Measurements from ENCODE around the gene HEYL.
A peak's percentile ranks its signal among the peaks of the same experiment; 100 is the strongest.
"Not testable (repeated sequence)": the region's sequence is repeated elsewhere in the genome, so short reads cannot be mapped to it uniquely, and the experiment has no call there.

The HEYL gene

DNA sequence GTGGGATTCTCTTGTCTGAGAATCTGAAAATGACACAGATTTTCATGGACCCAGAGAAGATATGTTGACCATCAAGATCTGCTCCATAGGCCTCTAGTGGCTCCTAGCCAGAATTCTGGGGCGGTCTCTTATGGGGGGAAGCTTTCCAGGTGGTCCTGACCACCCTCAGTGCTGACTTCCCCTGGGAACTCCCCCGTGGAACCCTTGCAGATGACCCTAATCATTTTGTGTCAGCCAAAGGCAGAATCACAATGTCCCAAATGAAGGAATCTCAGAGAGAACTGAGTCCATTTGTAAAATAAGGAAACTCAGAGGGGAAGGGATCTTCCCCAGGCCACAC, 3.6 kb downstream of the HEYL start:
- no peak for DNase-seq

- DNase-seq = peak; percentile 21
Observed at GRCh38 chr1:39635205-39635870, 4.1 kb downstream of the HEYL start.

- DNase-seq = no peak
Observed at GRCh38 chr1:39633422-39633821, 6.0 kb downstream of the HEYL start.

- DNase-seq = peak; percentile 59
Observed at GRCh38 chr1:39632682-39633417, 6.6 kb downstream of the HEYL start.

DNA sequence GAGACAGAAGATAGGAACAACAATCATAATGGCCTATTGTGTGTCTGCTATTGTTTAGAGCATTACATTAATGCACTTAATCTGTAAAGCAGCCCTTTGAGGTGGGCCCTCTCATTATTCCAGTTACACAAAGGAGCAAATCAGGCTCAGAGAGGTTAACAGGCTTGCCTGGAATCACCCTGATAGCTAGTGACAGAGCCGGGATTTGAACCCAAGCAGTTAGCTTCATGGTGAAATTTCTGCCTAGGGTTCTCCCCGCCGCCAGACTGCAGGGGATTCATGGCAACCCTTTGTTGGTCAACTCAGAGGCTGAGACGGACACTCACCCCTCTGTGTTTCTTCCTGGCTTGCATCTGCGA, 7.1 kb downstream of the HEYL start:
- DNase-seq = no peak

DNA sequence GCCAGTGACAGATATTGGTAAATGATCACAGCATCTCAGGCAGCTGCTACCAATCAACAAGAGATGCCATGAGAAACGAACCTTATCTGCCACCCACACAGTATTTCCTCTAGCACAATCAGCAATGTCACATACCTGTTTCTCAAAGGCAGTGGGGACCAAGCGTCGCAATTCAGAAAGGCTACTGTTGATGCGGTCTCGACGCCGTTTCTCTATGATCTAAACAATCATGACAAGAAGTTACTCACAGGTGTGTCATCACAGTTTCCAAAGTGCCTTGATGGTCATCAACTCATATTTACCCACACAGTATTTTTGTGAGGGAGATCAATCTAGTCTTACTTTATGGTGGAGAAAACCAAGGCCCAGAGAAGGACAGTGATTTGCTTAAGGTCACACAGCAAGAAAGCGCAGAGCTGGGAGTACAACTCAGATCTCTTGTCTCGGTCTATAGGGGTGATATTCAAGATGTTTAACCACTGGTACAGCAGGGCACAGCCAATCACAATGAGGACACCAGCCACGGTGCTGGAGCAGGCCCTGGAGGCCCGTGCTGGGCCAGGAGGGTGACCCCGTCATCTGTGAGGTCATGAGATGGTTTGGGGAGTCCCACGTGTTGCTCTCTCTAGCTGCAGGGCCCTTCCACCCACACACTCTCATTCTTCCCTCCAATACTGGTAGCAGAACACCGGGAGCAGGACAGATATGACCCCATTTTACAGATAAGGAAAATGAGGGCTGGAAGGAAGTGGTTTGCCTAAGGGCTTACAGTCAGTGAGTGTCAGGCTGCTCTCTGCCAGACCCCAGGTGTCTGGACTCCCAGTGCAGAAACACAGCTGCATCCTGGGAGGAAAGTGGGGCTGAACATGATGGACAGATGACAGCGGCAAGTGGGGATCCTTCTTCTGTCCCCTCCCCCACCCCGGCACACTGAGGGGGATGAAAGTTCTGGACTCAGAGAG, 7.8 kb downstream of the HEYL start:
- DNase-seq = no peak

GRCh38 chr1:39628807-39629350, 10.6 kb downstream of the HEYL start:
- DNase-seq = no peak

- no peak for DNase-seq
Observed at GRCh38 chr1:39626646-39627045, 12.8 kb downstream of the HEYL start.

DNA sequence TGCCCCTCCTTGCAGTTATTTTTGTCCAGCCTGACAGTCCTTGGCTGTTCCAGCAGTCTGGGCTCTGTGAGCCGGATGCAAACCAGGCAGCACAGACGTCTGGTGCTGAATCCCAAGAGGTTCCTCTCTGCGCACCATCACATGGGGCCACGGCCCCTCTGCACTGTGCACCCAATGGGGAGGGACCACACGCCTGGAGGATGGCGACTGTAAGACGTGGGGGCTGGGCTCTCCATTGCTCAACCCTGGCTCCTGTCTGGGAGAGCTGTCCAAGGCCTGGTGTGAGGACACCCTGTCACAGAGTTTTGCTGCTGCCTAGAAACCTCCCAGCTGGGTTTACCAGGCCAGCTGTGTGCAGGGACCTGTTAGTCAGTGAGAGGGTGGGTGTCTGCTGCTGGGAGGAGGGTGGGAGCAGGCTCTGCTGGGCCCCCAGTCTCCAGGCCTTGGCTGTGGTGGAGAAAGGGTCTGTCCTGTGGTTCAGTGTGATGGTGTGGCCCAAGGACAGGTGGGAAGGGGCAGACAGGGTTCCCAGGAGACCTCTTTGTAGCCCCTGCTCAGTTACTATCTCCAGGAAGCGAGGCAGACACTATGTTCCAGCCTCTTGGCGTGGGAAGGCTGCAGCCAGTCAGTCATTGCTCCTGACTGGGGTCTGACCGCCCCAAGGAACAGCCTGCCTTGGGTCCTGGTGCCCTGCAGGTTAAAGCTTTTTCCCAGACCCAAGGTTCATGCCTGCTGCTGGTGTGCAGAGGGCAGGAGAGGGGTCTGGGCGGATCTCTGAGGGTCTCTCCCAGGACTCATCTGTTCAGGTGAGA, 13.8 kb downstream of the HEYL start:
- DNase-seq = peak; percentile 53

DNA sequence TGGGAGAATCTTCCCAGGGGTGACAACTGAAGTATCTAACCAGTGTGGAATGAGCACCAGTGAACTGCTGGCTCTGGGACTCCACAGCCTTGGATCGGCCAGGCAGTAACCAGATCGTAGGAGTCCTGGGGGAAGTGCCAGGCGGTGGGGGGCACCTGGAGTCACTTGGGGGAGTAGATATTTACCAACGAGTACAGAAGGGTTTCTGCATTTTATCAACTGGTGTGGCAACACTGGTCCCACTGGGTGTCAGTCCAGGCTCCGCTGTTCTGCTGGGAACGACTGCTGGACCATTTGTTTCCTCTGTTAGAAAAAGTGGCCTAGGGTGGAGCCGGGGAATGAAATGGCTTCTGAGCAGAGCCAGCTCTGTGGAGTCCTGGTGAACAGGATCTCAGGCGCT, 14.4 kb downstream of the HEYL start:
- DNase-seq = no peak

GRCh38 chr1:39623053-39623452, 16.4 kb downstream of the HEYL start:
- DNase-seq = no peak

DNA sequence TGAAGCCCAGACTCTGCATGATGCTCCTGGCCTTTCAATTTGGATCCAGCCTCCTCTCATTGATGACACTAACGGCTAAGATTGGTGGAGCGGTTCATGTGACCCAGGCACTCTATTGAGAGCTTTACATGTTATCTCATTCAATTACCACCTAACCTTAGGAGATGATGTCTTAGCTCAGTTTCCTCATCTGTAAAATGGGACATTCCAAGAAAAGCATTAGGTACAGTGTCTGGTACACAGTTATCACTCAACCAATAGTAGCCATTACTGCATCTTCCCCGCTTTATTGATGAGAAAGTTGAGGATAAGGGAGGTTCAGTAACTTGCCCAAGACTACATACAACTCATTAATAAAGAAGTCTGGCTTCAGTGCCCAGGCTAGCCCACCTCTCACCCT, 17.0 kb downstream of the HEYL start:
- DNase-seq = no peak

- peak; percentile 13 for DNase-seq
Observed at GRCh38 chr1:39620659-39621165, 18.7 kb downstream of the HEYL start.

DNA sequence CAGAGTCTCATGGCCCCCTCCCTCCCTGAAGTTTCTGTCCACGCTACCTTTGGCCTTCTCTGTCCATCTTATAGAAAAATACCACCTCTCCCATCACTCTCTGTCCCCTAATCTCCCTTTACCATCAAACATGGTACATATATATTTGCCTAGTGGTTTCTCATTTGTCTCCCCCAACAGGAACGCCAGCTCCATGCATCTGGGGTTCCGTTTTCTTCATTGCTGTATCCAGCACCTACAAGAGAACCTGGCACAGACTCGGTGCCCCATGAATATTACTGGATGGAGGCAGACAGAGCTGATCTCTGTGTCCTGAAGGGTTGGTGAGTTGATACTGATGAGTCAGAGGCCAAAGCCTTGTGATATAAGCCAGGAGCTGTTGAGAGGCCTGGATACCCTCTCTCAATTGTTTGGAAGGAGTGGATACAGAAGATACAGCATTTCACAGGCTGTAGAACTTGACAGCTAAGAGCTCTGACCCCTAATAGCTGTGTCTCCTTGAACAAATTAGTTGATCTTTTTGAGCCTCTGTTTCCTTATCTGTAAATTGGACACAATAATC, 21.9 kb downstream of the HEYL start:
- DNase-seq = no peak

DNA sequence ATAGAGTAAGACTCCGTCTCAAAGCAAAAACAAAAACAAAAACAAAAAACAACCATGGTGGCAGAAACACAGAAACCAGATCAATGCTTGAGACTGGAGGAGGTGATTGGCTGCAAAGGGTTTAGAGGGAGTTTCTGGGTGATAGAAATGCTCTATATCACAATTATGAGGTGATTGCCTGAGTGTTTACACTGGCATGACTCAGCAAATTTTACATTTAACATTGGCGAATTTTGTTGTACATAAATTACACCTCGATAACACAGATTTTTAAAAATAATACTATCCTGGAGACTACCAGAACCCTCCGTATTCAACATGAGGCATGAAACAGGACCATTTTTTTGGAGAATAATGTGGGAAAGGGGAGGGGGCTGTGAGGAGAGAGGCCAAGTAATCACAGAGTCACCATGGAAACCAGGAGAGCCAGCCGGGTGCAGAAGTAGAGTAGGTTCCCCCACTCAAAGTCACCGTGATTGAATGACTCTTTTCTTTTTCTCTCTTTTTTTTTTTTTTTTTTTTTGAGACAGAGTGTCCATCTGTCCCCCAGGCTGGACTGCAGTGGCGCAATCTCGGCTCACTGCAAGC, 24.3 kb downstream of the HEYL start:
- DNase-seq = no peak

GRCh38 chr1:39614488-39614887, 25.0 kb downstream of the HEYL start:
- DNase-seq = no peak

- DNase-seq = peak; percentile 36
Observed at GRCh38 chr1:39613250-39613649, 26.2 kb downstream of the HEYL start.

GRCh38 chr1:39609618-39610331, 29.7 kb downstream of the HEYL start:
- DNase-seq = peak; percentile 58

DNA sequence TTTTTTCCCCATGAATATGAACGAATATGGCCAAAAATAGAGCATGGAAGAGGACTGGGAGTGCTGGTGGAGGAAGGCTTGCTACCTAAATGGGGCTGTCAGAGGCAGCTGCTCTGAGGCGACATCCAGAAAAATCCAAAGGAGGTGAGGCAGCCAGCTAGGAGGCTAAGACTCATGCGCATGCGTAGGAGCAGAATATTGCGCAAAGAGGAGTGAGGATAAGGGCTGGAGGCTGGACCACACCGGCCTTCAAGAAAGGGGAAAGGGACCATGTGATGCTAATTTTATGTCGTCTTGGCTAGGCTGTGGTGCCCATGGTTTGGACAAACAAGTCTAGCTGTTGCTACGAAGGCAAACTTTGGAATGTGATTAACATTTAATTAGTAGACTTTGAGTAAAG, 30.5 kb downstream of the HEYL start:
- no peak for DNase-seq

DNA sequence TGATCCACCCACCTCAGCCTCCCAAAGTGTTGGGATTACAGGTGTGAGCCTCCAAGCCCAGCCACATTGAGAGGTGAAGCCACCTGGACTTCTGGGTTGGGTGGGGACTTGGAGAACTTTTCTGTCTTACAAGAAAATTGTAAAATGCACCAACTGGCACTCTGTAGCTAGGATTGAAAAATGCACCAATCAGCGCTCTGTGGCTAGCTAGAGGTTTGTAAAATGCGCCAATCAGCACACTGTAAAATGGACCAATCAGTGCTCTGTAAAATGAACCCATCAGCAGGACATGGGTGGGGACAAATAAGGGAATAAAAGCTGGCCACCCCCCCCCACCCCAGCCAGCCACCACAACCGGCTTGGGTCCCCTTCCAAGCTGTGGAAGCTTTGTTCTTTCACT, 35.8 kb downstream of the HEYL start:
- DNase-seq = not testable (repeated sequence)

Data from fibroblast of skin of back (primary cell).